ENCODE data around the gene LNPEP. TPM values are rescaled to one million over a fixed set of nuclear protein-coding genes. Genes with fewer than 3 reads are reported as not detected.

LNPEP gene
- total RNA-seq, 1 donor from 2014 or later, result 33.9 TPM

DNA sequence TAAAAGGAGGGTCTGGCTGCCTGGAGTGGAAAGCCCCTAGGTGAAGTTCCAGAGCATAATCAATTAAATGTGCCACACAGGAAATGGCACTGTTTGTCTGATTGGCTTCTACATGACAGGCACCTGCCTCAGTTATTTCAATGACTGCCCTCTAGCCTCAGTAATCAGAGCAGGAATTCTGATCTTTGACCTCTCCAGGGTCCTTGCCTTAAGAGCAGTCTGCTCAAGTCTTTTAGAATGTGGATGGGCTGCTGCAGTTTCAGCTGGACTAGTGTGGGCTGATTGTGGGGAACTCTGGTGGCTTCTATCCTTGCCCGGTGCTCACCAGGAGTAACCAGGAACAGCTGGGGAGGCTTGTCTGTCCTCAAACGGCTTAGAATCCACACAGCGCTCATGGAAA lies 107.6 kb downstream of the LNPEP start:
- no peaks in the 10 kb centered on the region for H3K4me1 ChIP-seq
- H3K27ac ChIP-seq, result no peak overlapping the region
- no peak for TF ChIP-seq CTCF (IDR thresholded peaks at IDR 0.05)
- TF ChIP-seq POLR2AphosphoS5 (IDR thresholded peaks at IDR 0.05; ENCODE audit: insufficient read depth in 1 of 2, low read depth in 1 of 2), result no peak
- TF ChIP-seq POLR2A (IDR thresholded peaks at IDR 0.05), result no peak
- no peaks in the 10 kb centered on the region for H3K27me3 ChIP-seq
- no peak overlapping the region for H3K4me3 ChIP-seq
- no peaks in the 10 kb centered on the region for H3K9me3 ChIP-seq
- intact Hi-C loops (cut with DNase I), result no loop called here
- no peaks in the 10 kb centered on the region for H3K36me3 ChIP-seq
- DNase-seq (ENCODE audit: extremely low spot score in 2 of 2), result no peak

- Histone ChIP-seq H3K4me1 (no peaks in the 10 kb centered on the region), H3K27ac (no peak overlapping the region), H3K36me3 (no peaks in the 10 kb centered on the region), H3K9me3 (no peaks in the 10 kb centered on the region), H3K27me3 (no peaks in the 10 kb centered on the region), H3K4me3 (no peak overlapping the region)
- intact Hi-C loops (cut with DNase I), result no loop called here
- DNase-seq (ENCODE audit: extremely low spot score in 2 of 2), result no peak
- TF ChIP-seq POLR2AphosphoS5 (IDR thresholded peaks at IDR 0.05; ENCODE audit: insufficient read depth in 1 of 2, low read depth in 1 of 2) (no peak), CTCF (IDR thresholded peaks at IDR 0.05) (no peak), POLR2A (IDR thresholded peaks at IDR 0.05) (no peak)
These were observed 108.2 kb downstream of the LNPEP start for GRCh38 chr5:97044052-97044451.

GRCh38 chr5:97046270-97046982 lies 110.5 kb downstream of the LNPEP start:
- DNase-seq (ENCODE audit: extremely low spot score in 2 of 2), result no peak
- Histone ChIP-seq H3K4me3 (no peak overlapping the region), H3K27me3 (no peaks in the 10 kb centered on the region), H3K36me3 (no peaks in the 10 kb centered on the region), H3K9me3 (no peaks in the 10 kb centered on the region), H3K4me1 (no peaks in the 10 kb centered on the region), H3K27ac (no peak overlapping the region)
- no peak for TF ChIP-seq POLR2A (IDR thresholded peaks at IDR 0.05)
- TF ChIP-seq CTCF (IDR thresholded peaks at IDR 0.05), result no peak
- no peak for TF ChIP-seq POLR2AphosphoS5 (IDR thresholded peaks at IDR 0.05; ENCODE audit: insufficient read depth in 1 of 2, low read depth in 1 of 2)
- intact Hi-C loops (cut with DNase I), result no loop called here

GRCh38 chr5:97047076-97047475 lies 111.2 kb downstream of the LNPEP start:
- H3K27me3 ChIP-seq, result no peaks in the 10 kb centered on the region
- no peak overlapping the region for H3K27ac ChIP-seq
- no peak overlapping the region for H3K4me3 ChIP-seq
- intact Hi-C loops (cut with DNase I), result no loop called here
- H3K9me3 ChIP-seq, result no peaks in the 10 kb centered on the region
- DNase-seq (ENCODE audit: extremely low spot score in 2 of 2), result no peak
- H3K4me1 ChIP-seq, result no peaks in the 10 kb centered on the region
- no peaks in the 10 kb centered on the region for H3K36me3 ChIP-seq
- TF ChIP-seq POLR2A (IDR thresholded peaks at IDR 0.05) (no peak), CTCF (IDR thresholded peaks at IDR 0.05) (no peak), POLR2AphosphoS5 (IDR thresholded peaks at IDR 0.05; ENCODE audit: insufficient read depth in 1 of 2, low read depth in 1 of 2) (no peak)

DNA sequence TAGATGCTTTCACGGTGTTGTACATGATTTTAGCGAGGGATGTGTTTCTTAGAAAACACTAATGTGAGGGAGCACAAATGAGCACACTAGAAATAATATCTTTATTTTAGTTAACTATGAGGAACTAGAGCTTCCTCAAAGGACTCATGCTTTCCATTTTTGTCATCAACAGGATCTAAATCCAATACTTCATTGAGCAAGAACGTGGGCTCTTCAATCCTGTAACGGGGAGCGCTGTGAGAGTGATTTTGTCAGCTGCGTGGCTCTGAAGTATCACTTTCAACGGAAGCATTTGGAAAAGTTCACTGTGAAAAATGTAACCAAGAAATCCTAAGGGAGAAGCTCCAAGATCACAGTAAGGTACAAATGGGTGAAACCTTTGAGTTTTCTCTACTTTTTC lies 113.3 kb downstream of the LNPEP start:
- DNase-seq (ENCODE audit: extremely low spot score in 2 of 2), result no peak
- Histone ChIP-seq H3K4me3 (no peak overlapping the region), H3K4me1 (no peaks in the 10 kb centered on the region), H3K36me3 (no peaks in the 10 kb centered on the region), H3K27ac (no peak overlapping the region), H3K9me3 (no peaks in the 10 kb centered on the region), H3K27me3 (no peaks in the 10 kb centered on the region)
- intact Hi-C loops (cut with DNase I), result no loop called here
- TF ChIP-seq POLR2AphosphoS5 (IDR thresholded peaks at IDR 0.05; ENCODE audit: insufficient read depth in 1 of 2, low read depth in 1 of 2), result no peak
- no peak for TF ChIP-seq CTCF (IDR thresholded peaks at IDR 0.05)
- no peak for TF ChIP-seq POLR2A (IDR thresholded peaks at IDR 0.05)

All from vagina (tissue), 2 donors.